Measurements from ENCODE around the gene ANKRD6.

The ANKRD6 gene

GRCh38 chr6:89509777-89510281, 76.9 kb downstream of the ANKRD6 start:
- DNase-seq (ENCODE audit: low read depth in 2 of 2) = no peak

- DNase-seq (ENCODE audit: low read depth in 2 of 2) = no peak
These were observed 77.4 kb downstream of the ANKRD6 start for GRCh38 chr6:89510393-89510792.

- no peak for DNase-seq (ENCODE audit: low read depth in 2 of 2)
These were observed 85.6 kb downstream of the ANKRD6 start for GRCh38 chr6:89518352-89519055.

DNA sequence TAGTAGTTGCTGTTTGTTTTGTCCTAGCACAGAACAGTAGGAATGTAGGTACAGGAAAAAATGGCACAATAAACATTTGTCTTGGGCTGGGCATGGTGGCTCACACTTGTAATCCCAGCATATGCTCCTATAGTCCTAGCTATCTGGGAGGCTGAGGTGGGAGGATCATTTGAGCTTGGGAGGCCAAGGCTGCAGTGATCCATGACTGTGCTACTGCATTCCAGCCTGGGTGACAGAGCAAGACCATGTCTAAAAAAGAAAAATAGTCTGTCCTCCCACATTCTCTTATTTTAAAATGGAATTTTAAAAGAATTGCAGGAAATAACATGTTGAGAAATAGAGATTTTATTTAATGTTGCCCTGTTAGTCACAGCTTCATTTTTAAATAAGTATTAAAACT, 87.8 kb downstream of the ANKRD6 start:
- no peak for DNase-seq (ENCODE audit: low read depth in 2 of 2)

DNA sequence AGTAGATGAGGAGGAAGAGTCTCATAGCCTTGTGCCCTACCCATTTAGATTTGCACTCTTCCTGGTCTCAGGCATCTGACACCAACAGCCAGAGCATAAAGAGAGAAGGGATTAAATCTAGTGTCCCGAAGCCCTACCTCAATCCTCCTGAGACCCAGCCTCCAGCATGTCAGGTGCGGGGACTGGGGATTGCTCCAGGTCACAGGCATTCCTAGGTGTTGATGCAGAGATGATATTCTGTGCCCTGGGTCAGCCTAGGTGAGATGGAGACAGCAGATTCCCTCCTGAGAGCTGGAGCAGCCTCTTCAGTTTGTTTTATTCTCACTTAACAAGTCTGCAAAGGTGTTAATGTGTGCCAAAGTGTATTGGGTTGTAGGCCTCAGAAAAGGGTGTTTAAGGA, 89.8 kb downstream of the ANKRD6 start:
- DNase-seq (ENCODE audit: low read depth in 2 of 2) = no peak

DNA sequence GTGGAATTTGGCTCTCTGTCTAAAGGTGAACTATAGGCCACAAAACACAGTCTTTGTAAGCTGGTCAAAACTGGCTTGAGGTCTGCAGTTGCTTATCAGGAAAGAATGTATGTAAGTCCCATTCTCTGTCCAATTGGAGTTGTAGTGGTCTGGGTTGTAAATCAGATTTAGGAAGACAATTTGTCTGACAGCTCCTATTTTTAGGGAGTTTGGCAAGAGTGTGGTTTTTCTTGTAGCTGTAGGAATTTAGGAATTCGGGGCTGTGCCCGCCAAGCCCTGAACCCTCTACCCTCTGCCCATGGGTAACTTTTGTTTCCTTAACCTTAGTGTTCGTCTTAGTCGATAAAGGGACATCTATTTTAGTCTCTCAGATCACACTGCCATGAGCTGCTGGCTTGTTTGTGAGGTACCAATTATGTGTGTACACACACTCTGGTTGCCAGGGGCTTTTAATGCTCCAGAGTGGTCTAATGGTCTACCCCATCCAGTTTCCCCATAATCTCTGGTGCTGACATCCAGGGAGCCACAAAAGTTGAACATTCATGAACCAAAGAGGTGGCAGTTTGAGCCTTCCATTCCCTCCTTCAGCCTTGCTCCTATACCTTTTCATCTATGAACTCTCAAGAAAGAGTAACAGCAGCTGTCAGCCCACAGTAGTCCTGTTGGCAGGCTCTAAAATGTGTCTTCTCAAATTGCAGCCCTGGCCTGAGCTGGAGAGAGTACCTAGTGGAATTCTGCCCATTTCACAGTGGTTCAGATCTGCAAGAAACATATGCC, 93.0 kb downstream of the ANKRD6 start:
- no peak for DNase-seq (ENCODE audit: low read depth in 2 of 2)

DNA sequence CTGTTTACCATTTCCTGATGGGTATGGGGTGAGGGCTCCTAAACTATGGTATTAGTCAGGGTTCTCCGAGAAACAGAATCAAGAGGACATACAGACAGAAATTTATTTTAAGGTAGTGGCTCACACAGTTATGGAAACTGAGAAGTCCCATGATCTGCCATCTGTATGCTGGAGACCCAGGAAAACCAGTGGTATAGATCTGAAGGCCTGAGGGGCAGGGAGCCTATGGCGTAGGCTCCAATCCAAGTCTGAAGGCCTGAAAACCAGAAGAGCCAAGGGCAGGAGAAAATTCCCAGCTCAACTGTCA, 93.6 kb downstream of the ANKRD6 start:
- no peak for DNase-seq (ENCODE audit: low read depth in 2 of 2)

- no peak for DNase-seq (ENCODE audit: low read depth in 2 of 2)
These were observed 94.7 kb downstream of the ANKRD6 start for GRCh38 chr6:89527634-89528033.

DNA sequence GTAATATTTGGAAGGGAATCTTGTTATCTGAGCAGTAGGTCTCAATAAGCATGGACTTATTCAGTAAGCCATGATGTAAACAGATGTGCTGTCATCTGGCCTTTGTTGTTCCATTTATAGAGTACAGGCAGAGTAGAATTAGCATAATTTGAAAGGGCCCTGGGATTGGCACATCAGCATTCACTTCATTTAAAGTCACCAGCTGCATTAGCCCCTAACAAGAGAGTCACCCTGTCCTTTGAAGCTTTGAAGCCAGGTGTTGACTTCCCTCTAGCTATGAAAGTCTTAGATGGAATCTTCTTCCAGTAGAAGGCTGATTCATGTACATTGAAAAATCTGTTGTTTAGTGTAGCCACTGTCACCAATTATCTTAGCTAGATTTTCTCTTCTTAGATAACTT, 95.9 kb downstream of the ANKRD6 start:
- no peak for DNase-seq (ENCODE audit: low read depth in 2 of 2)

GRCh38 chr6:89530982-89531381, 98.0 kb downstream of the ANKRD6 start:
- no peak for DNase-seq (ENCODE audit: low read depth in 2 of 2)

DNA sequence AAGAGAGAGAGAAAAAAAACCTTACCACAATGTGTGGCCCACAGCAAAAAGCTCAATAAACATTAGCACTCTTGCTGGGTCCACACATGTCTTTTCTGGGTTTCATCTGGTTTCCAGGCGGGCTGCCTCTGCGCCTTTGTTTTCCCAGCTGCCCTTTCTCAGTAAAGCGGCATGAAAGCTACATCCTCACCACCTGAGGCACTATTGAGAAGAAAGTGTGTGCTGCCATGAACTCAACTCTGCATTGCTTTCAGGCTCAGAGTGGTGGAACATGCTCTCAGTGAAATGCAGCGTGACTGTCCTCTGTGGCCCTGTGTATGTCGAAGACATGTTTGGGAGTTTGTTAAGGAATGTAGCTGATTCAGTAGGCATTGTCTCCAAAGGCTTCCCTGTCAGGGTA, 103.3 kb downstream of the ANKRD6 start:
- DNase-seq (ENCODE audit: low read depth in 2 of 2) = no peak

GRCh38 chr6:89539779-89540178, 106.8 kb downstream of the ANKRD6 start:
- no peak for DNase-seq (ENCODE audit: low read depth in 2 of 2)

DNA sequence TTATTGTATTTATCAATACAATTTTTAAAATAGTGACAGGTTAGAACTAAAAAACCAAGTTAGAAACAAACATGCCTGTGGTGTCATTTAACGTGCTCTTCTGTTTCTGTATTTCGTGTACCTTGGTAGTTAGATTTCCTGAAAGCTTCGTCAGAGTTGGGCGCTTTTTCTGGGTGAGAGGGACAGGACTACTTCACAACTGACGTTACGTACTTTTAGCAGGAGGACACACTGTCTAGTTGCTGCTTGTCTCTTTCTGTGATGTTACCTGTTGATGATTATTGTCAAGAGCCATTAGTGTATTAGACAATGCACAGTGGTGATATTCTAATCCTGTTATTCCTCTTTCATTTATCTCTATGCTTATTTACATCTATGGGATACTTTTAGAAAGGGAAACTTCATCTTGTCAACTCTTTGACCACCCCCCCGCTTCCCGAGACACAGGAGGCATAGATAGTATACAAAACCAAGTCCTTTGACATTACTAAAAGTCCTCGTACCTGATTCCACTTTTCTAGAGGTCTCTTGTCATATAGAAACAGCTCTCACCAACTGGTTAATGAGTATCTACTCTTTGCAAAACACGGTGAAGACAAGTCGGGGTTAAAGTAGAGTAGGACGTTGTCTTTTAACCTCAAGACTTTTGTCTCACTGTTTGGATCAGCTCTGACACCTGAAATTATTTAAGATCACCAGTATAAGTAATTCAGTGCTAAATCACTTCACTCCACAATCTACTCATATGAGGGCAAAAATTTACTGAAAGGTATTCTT, 109.3 kb downstream of the ANKRD6 start:
- no peak for DNase-seq (ENCODE audit: low read depth in 2 of 2)

GRCh38 chr6:89542866-89543265, 109.9 kb downstream of the ANKRD6 start:
- DNase-seq (ENCODE audit: low read depth in 2 of 2) = no peak

GRCh38 chr6:89547281-89547680, 114.3 kb downstream of the ANKRD6 start:
- DNase-seq (ENCODE audit: low read depth in 2 of 2) = no peak

GRCh38 chr6:89553431-89553830, 120.5 kb downstream of the ANKRD6 start:
- no peak for DNase-seq (ENCODE audit: low read depth in 2 of 2)

DNA sequence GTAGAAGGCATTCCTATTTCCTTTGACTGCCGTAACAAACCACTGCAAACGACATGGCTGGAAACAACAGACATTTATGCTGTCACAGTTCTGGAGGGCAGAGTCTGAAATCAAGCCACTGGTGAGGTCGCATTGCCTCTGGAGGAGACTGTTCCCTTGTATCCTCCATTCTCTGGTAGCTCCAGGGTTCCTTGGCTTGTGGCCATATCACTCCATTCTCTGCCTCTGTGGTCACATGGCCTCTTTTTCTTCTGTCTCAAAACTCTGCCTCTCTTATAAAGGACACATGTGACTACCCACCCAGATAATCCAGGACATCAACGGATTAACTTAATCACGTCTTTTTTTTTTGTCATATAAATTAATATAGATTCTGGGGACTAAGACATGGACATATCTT, 121.2 kb downstream of the ANKRD6 start:
- no peak for DNase-seq (ENCODE audit: low read depth in 2 of 2)

GRCh38 chr6:89555031-89555430, 122.1 kb downstream of the ANKRD6 start:
- no peak for DNase-seq (ENCODE audit: low read depth in 2 of 2)

DNA sequence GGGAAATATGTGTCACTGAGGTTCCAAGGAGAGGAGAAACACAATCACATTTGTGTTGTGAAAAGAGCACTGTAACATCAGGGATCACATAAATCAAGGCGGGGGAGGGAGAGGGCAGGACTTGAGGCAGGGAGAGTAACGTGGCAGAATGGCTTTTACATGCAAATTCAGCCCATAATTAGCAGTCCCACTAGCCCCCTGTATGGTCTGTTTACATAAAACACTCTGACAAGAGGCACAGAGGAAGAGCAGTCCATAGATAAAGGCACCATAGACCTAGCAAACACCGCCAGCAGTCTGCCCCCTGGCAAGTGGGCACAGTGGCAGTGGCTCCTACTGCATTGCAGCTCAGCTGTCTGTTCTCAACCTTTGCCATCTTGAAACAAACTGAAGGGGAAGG, 122.9 kb downstream of the ANKRD6 start:
- DNase-seq (ENCODE audit: low read depth in 2 of 2) = no peak

DNA sequence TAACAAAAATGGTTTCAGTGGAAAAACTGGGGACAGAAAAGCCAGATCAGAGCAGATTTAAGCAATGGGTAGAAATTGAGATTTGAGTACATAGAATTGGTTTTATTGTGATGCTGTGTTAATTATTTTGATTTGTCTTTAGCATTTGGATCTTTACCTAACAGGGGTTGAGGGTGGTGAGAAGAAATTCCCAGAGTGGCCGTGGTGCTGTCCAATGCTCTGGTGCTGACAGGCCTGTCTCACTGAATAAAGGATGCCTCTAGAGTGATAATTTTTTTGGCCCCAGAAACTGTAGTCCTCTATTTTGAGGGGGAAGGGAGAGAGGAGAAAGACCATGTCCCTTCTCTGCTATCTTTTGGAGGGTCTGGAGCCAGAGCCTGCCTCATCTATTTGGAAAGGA, 126.5 kb downstream of the ANKRD6 start:
- no peak for DNase-seq (ENCODE audit: low read depth in 2 of 2)

GRCh38 chr6:89562093-89562973, 129.4 kb downstream of the ANKRD6 start:
- DNase-seq (ENCODE audit: low read depth in 2 of 2) = no peak

DNA sequence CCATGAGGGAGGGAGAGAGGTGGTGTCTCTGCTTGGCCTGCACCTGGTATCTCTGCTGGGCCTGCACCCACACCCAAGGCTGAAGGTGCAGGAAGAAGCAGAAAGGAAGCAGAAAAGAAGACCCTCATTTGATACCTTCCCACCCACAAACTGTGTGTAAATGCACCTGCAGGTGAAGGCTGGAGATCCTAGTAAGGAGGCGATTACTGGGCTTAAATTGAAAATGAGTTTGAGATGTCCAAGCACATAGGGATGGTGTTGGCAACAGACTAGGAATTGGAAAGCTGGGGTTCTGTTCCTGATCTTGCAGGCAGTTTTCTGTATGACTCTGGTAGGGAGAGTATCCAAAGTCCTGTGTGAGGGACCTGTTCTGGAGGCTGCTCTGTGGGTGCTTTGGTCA, 130.9 kb downstream of the ANKRD6 start:
- DNase-seq (ENCODE audit: low read depth in 2 of 2) = no peak

Measured in fibroblast of skin of left biceps (primary cell).